ENCODE results near the gene ALDH4A1.

DNA sequence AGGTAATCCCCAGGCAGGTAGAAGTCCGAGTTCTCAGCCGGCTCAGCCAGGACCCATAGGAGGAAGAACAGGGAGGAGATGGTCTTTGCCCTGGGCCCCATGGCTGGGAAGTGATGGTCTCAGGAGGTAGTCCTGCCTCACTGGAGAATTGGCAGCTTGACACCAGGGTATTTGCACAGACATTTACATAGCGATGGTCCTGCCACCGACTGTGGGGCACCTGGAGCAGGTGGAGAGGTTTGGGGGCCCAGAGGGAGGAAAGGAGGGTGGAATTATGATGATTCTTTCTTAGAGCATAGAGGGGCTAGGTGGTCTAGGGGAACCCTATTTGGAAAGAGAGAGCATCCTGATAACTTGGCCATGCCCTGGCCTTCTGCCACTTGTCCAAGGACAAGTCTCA lies 42.8 kb downstream of the ALDH4A1 start, which contains the start of gene TAS1R2:
- TF ChIP-seq CTCF (IDR thresholded peaks at IDR 0.05), result no peak
- no peak for TF ChIP-seq POLR2A (IDR thresholded peaks at IDR 0.05)

All from adrenal gland (tissue), 5 donors.